HG03039 (cell line): ENCODE data around the gene CD274.
"Not testable (repeated sequence)": the region's sequence is repeated elsewhere in the genome, so short reads cannot be mapped to it uniquely, and the experiment has no call there.

Experiments used
- ATAC-seq: cut with Tn5 transposase; IDR thresholded peaks from one replicate; pipeline ENCODE4 v1.9.1; 2021; ENCODE audit warnings: mild to moderate bottlenecking, moderate library complexity; ENCODE audit not compliant: unreplicated experiment

CD274 gene

GRCh38 chr9:5460157-5460556 lies 9.8 kb downstream of the CD274 start:
- ATAC-seq, result no peak

- ATAC-seq, result not testable (repeated sequence)
Measured at GRCh38 chr9:5464831-5465330, 14.5 kb downstream of the CD274 start.

GRCh38 chr9:5466005-5466404 lies 15.7 kb downstream of the CD274 start:
- ATAC-seq, result no peak

- ATAC-seq, result no peak
Measured at GRCh38 chr9:5466766-5467165, 16.4 kb downstream of the CD274 start.

- ATAC-seq, result no peak
Measured at GRCh38 chr9:5468850-5469249, 18.5 kb downstream of the CD274 start.

GRCh38 chr9:5470122-5470521 lies 19.8 kb downstream of the CD274 start:
- no peak for ATAC-seq

- ATAC-seq, result no peak
Measured at GRCh38 chr9:5470816-5471215, 20.5 kb downstream of the CD274 start.

GRCh38 chr9:5475611-5476010 lies 25.3 kb downstream of the CD274 start:
- ATAC-seq, result not testable (repeated sequence)

GRCh38 chr9:5478206-5478605 lies 27.9 kb downstream of the CD274 start:
- ATAC-seq, result no peak

GRCh38 chr9:5479994-5480694 lies 29.8 kb downstream of the CD274 start:
- no peak for ATAC-seq

GRCh38 chr9:5480919-5481318 lies 30.6 kb downstream of the CD274 start:
- ATAC-seq, result no peak

- ATAC-seq, result no peak
Measured at GRCh38 chr9:5481322-5482040, 31.1 kb downstream of the CD274 start.

- ATAC-seq, result no peak
Measured at GRCh38 chr9:5482194-5482593, 31.9 kb downstream of the CD274 start.

GRCh38 chr9:5483306-5483705 lies 33.0 kb downstream of the CD274 start:
- ATAC-seq, result no peak

GRCh38 chr9:5485378-5486085 lies 35.2 kb downstream of the CD274 start:
- no peak for ATAC-seq

GRCh38 chr9:5486988-5487387 lies 36.6 kb downstream of the CD274 start:
- ATAC-seq, result no peak

GRCh38 chr9:5488221-5489008 lies 38.1 kb downstream of the CD274 start:
- no peak for ATAC-seq

- no peak for ATAC-seq
Measured at GRCh38 chr9:5489630-5490490, 39.5 kb downstream of the CD274 start.

- ATAC-seq, result no peak
Measured at GRCh38 chr9:5492965-5493678, 42.8 kb downstream of the CD274 start.
